GM19463 (cell line): ENCODE results near the gene GARIN5A.

Experiments used
- ATAC-seq: cut with Tn5 transposase; IDR thresholded peaks from one replicate; pipeline ENCODE4 v1.9.1; 2021; ENCODE audit warnings: mild to moderate bottlenecking, moderate library complexity; ENCODE audit not compliant: unreplicated experiment

The GARIN5A gene

GRCh38 chr19:50435627-50436026, 41.0 kb downstream of the GARIN5A start:
- ATAC-seq: no peak

GRCh38 chr19:50435221-50435620, 41.4 kb downstream of the GARIN5A start:
- no peak for ATAC-seq

- ATAC-seq: no peak
These were observed 42.1 kb downstream of the GARIN5A start for GRCh38 chr19:50434525-50434924.

- no peak for ATAC-seq
These were observed 43.2 kb downstream of the GARIN5A start for GRCh38 chr19:50433201-50434180.

GRCh38 chr19:50432221-50433028, 44.2 kb downstream of the GARIN5A start, which contains the start of gene MYBPC2:
TSS of gene MYBPC2 (plus strand) at chr19:50432892. CDS start at chr19:50432954, 62 bp downstream.
- ATAC-seq: no peak

GRCh38 chr19:50431343-50432220, 45.1 kb downstream of the GARIN5A start:
- peak; percentile 71 for ATAC-seq

GRCh38 chr19:50430888-50431342, 45.7 kb downstream of the GARIN5A start:
- no peak for ATAC-seq

- ATAC-seq: no peak
These were observed 47.7 kb downstream of the GARIN5A start for GRCh38 chr19:50428772-50429463.

GRCh38 chr19:50427997-50428425, 48.6 kb downstream of the GARIN5A start:
- ATAC-seq: no peak

- ATAC-seq: no peak
These were observed 49.2 kb downstream of the GARIN5A start for GRCh38 chr19:50427318-50427925.

- ATAC-seq: no peak
These were observed 51.1 kb downstream of the GARIN5A start for GRCh38 chr19:50425581-50425980.

- no peak for ATAC-seq
These were observed 53.2 kb downstream of the GARIN5A start for GRCh38 chr19:50423279-50424113.

- no peak for ATAC-seq
These were observed 54.0 kb downstream of the GARIN5A start for GRCh38 chr19:50422397-50423278.

- ATAC-seq: no peak
These were observed 55.8 kb downstream of the GARIN5A start for GRCh38 chr19:50420808-50421207.

- ATAC-seq: no peak
These were observed 56.5 kb downstream of the GARIN5A start for GRCh38 chr19:50420127-50420526.

- ATAC-seq: no peak
These were observed 57.0 kb downstream of the GARIN5A start for GRCh38 chr19:50419580-50420035.

- no peak for ATAC-seq
These were observed 57.5 kb downstream of the GARIN5A start for GRCh38 chr19:50419022-50419579.
